HepG2 (cell line): ENCODE results near the gene RAB11FIP5. TPM values are rescaled to one million over a fixed set of nuclear protein-coding genes. Genes with fewer than 3 reads are reported as not detected.

Experiments
- ATAC-seq: fragments of 200-7000 bp; cut with Tn5 transposase; 3 replicates; pipeline ENCODE4 v1.9.1; 2020; ENCODE audit warnings: mild to moderate bottlenecking, moderate library complexity
- BruUV-seq: library from RNA; stranded (reverse); fragments of 400-500 nt; replicated peaks from 2 replicates; lab custom pipeline; 2021; lab: Mats Ljungman, UMichigan
- CTCF ChIA-PET: fragments of 300-600 bp; formaldehyde crosslinking; extraction: SDS; loops from one replicate; lab custom pipeline; 2021; ENCODE audit warnings: low total read pairs, inconsistent platforms, low intra/inter-chr PET ratio; lab: Yijun Ruan, JAX
- POLR2A ChIA-PET: fragments of 350-600 bp; sonication (Branson Sonifier 250); formaldehyde crosslinking; loops from one replicate; lab custom pipeline; 2020; ENCODE audit warnings: antibody characterized with exemption, inconsistent platforms; lab: Yijun Ruan, JAX
- DNase-seq: peaks from one replicate; pipeline ENCODE4 v3.0.0-alpha.2; 2015; ENCODE audit warnings: low spot score
- FAIRE-seq: peaks from 3 replicates; lab custom pipeline; 2011; peaks lifted over from hg19 to GRCh38; lab: Jason Lieb, UNC
- H2AFZ ChIP-seq: one replicate; pipeline ENCODE4 v1.6.1; 2011; ENCODE audit warnings: low read length, inconsistent platforms
- H3K27ac ChIP-seq: fragments of 300-600 bp; 3 replicates; pipeline ENCODE4 v1.8.0; 2011; ENCODE audit warnings: mixed run types, mild to moderate bottlenecking, mixed read lengths, low read length, inconsistent platforms; ENCODE audit not compliant: insufficient read depth; ENCODE audit errors: extremely low read length
- H3K27me3 ChIP-seq, 2 experiments: fragments of 200-600 bp in 1 of 2; 2 replicates in 1 of 2; 3 replicates in 1 of 2; pipeline versions ENCODE4 v1.6.0 to v1.8.0; 2011; ENCODE audit warnings: low read length in 2 of 2, mild to moderate bottlenecking in 2 of 2, moderate library complexity in 2 of 2, inconsistent platforms in 1 of 2; ENCODE audit not compliant: insufficient read depth in 2 of 2, control insufficient read depth in 1 of 2
- H3K36me3 ChIP-seq, 2 experiments: fragments of 200-600 bp in 1 of 2; replicated peaks in 1 of 2; 2 replicates in 1 of 2; 3 replicates in 1 of 2; pipeline versions ENCODE4 v1.5.1 to v1.8.0; 2011; ENCODE audit warnings: low read length in 2 of 2, inconsistent platforms in 1 of 2; ENCODE audit not compliant: insufficient read depth in 2 of 2, control insufficient read depth in 1 of 2
- H3K4me1 ChIP-seq: 2 replicates; pipeline ENCODE4 v1.5.1; 2012; ENCODE audit warnings: low read length, inconsistent platforms; ENCODE audit not compliant: insufficient read depth
- H3K4me2 ChIP-seq: 2 replicates; pipeline ENCODE4 v1.6.0; 2011; ENCODE audit warnings: low read depth, low read length, inconsistent platforms
- H3K4me3 ChIP-seq, 3 experiments: fragments of 200-600 bp in 1 of 3; sonication (generic), shearing (Covaris generic) in 1 of 3; replicated peaks in 1 of 3; 2 replicates each; pipeline ENCODE4 v1.5.1; 2011 to 2016; ENCODE audit warnings: low read length in 3 of 3, inconsistent platforms in 2 of 3, low read depth in 2 of 3, mild to moderate bottlenecking in 2 of 3, control low read depth in 1 of 3, mixed read lengths in 1 of 3; ENCODE audit not compliant: insufficient read depth in 1 of 3
- H3K79me2 ChIP-seq: one replicate; pipeline ENCODE4 v1.6.1; 2011; ENCODE audit warnings: low read length, inconsistent platforms; ENCODE audit not compliant: insufficient read depth
- H3K9ac ChIP-seq: 2 replicates; pipeline ENCODE4 v1.6.0; 2011; ENCODE audit warnings: mild to moderate bottlenecking, low read depth, low read length, inconsistent platforms; ENCODE audit not compliant: insufficient read depth
- H3K9me3 ChIP-seq: 2 replicates; pipeline ENCODE4 v1.5.1; 2012; ENCODE audit warnings: mild to moderate bottlenecking, low read length
- H4K20me1 ChIP-seq: 2 replicates; pipeline ENCODE4 v1.6.0; 2011; ENCODE audit warnings: inconsistent platforms, mild to moderate bottlenecking, low read length, moderate library complexity; ENCODE audit not compliant: insufficient read depth
- CEBPB ChIP-seq: IDR thresholded peaks from 2 replicates; pipeline ENCODE4 v1.6.1; 2011; ENCODE audit warnings: low read depth, low read length, improper control_type of control experiment, borderline replicate concordance
- MAFK ChIP-seq, 2 experiments: IDR thresholded peaks in 1 of 2; conservative IDR thresholded peaks in 1 of 2; 2 replicates each; pipeline ENCODE4 v1.6.1; 2011; ENCODE audit warnings: improper control_type of control experiment in 2 of 2, low read length in 2 of 2
- PHF5A ChIP-seq: IDR thresholded peaks from one replicate; pipeline ENCODE4 v1.6.1; 2018; ENCODE audit warnings: low read depth, missing genetic modification reagents; ENCODE audit not compliant: unreplicated experiment
- SIN3A ChIP-seq: IDR thresholded peaks from 2 replicates; pipeline ENCODE4 v1.6.1; 2011; ENCODE audit warnings: low read depth, mild to moderate bottlenecking, control low read depth, low read length, borderline replicate concordance
- ZBTB7A ChIP-seq: sonication (generic); formaldehyde crosslinking; IDR thresholded peaks from 2 replicates; pipeline ENCODE4 v1.8.0; 2022; ENCODE audit warnings: mild to moderate bottlenecking, missing genetic modification reagents
- ZNF501 ChIP-seq: sonication (generic); formaldehyde crosslinking; IDR thresholded peaks from 2 replicates; pipeline ENCODE4 v1.5.1; 2020; ENCODE audit warnings: mild to moderate bottlenecking, moderate library complexity, missing genetic modification reagents
- WGBS: methylation state at CpG from one replicate; pipeline ENCODE4 v1.1.6; 2017; ENCODE audit warnings: low lambda C conversion rate; 5-methylcytosine and 5-hydroxymethylcytosine counted together
- in situ Hi-C: cut with HindIII; loops from 2 replicates; pipeline ENCODE4 v1.10.0; 2017; ENCODE audit warnings: low pct_unique_long_range_greater_than_20kb; ENCODE audit not compliant: extremely low pct_ligation_motif_present
- intact Hi-C: fragments of 100-400 bp; cut with micrococcal nuclease; formaldehyde crosslinking; loops from one replicate; pipeline ENCODE4 v1.10.0; 2022; ENCODE audit not compliant: unreplicated experiment
- polyA plus RNA-seq, 8 experiments: library from polyadenylated mRNA; depleted of rRNA in 3 of 8; stranded (reverse) in 7 of 8; unstranded in 1 of 8; fragments of >200 nt; fragmentation: Illumina TruSeq in 4 of 8; extraction: Trizol in 4 of 8; gene quantifications; 2 replicates each; pipeline versions ENCODE4 v1.2.1 to v1.2.3, GENCODE V29; 2011 to 2016; ENCODE audit warnings: low read depth in 4 of 8, missing spikeins in 1 of 8, mixed read lengths in 1 of 8; ENCODE audit not compliant: insufficient read depth in 1 of 8
- total RNA-seq, 5 experiments: library from RNA; depleted of rRNA; stranded (reverse); fragments of >200 nt; fragmentation: Illumina TruSeq; extraction: Trizol; gene quantifications; 2 replicates each; pipeline ENCODE4 v1.2.3, GENCODE V29; 2016; ENCODE audit warnings: low read depth in 1 of 5
- TF ChIP-seq, protein P1 (sequence below): sonication (generic); formaldehyde crosslinking; IDR thresholded peaks from 2 replicates; pipeline ENCODE4 v1.4.0; 2020; ENCODE audit warnings: missing genetic modification reagents

Gene RAB11FIP5
- total and polyA plus RNA-seq, 2 of the 13 experiments (the other 11 are each of a cell fraction or from before 2014, with no cell fraction given): 9.4 to 22.9 TPM

DNA sequence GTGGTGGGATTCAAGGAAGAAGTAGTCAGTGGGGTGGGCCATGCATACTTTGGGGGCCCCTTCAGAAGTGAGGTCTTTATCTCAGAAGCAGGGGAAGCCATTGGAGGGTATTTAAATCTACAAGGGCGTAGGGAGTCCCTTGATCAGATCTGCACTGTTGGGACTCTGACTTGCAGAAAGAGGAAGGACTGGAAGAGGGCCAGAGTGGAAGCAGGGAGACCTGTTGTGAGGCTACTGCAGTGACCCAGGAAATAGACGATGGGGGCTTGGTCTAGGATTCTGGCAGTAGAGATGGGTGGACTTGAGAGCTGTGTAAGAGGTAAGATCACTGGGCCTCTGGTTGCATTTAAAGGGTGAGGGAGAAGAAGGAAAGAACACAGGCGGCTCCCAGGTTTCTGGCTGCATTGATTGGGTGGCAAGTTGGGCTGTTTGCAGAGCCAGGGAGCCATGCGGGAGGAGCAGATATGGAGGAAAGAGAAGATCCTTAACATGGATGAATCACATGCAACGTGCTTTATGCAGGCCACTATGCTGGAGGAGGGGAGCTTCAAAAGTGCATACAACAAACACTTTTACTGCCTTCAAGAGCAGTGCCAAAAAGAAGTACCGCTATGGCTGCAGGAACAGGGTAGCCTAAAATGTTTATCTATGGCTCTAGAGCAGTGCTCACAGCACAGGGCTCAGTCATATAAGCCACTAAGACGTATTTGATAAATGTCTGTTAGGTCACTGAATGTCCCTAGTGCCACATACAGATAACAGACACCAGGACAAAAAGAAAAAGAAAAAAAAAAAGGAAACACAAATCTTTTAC is 43.5 kb downstream of the RAB11FIP5 start:
- Histone ChIP-seq H2AFZ (no peak overlapping the region), H3K27ac (peak overlapping the region; percentile 89), H3K4me3 (peak overlapping the region; percentile 81 to 98 (median 95)), H3K27me3 (no peaks in the 10 kb centered on the region; a peak in 1 of 5 replicates), H3K79me2 (peaks cover 65% of the 10 kb centered on the region), H4K20me1 (peaks cover 9% of the 10 kb centered on the region), H3K4me2 (peak overlapping the region; percentile 99), H3K9me3 (no peaks in the 10 kb centered on the region), H3K36me3 (no peaks in the 10 kb centered on the region; a peak in 1 of 5 replicates), H3K9ac (peak overlapping the region; percentile 93), H3K4me1 (peaks cover 76% of the 10 kb centered on the region)
- intact Hi-C loops (no loop called here), in situ Hi-C loops (loop anchor here (5.0 kb wide), 1 partner anchor 77 kb away; no protein-coding TSS in a partner anchor)
- no peak for FAIRE-seq
- BruUV-seq: no TSS peak
- ATAC-seq: no peak
- CTCF ChIA-PET: no interaction called here
- POLR2A ChIA-PET: interaction anchor here (1.0 to 1.4 kb wide), 2 partner anchors 47 to 48 kb away, joined by 3 to 6 read pairs; no protein-coding TSS in a partner anchor
- WGBS: 36% methylated on average over 7 of the region's 7 CpGs
- peak; percentile 53; the same call in 1 of the 2 replicates for TF ChIP-seq SIN3A
- no peak for TF ChIP-seq ZNF501 (CRISPR knock-in tag)
- peak; percentile 32; the same call in 1 of the 2 replicates for TF ChIP-seq ZBTB7A (CRISPR knock-in tag)
- TF ChIP-seq MAFK (conservative IDR thresholded peaks at IDR 0.05 in 1 of 2, IDR thresholded peaks at IDR 0.05 in 1 of 2; ENCODE audit: low read length in 2 of 2): no peak
- no peak for DNase-seq

DNA sequence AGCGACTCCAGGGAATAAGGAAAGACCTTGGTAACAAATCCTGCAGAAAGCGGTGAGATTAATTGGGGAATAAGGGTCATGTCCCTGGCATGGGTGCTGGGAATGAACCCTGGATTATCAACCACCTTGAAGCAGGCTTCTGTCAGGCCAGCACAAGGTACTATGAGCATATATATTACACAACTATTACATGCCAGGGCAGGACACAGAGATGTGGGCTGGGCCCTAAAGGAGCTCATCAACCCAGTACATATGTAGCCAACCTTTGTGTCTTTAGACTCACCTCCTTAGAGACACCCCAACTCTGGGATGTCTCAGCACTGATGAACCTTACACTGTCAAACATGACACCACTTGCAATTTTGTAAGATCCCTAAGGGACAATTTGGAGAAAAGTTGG is 44.6 kb downstream of the RAB11FIP5 start:
- BruUV-seq: TSS peak; percentile 33
- FAIRE-seq: no peak

More for the DNA sequence above, 44.6 kb downstream of the RAB11FIP5 start:
- ChIA-PET CTCF (no interaction called here), POLR2A (interaction anchor here (1.0 to 1.2 kb wide), 3 partner anchors 24 to 36 kb away, joined by 3 to 6 read pairs (median 5); no protein-coding TSS in a partner anchor)
- intact Hi-C loops (no loop called here), in situ Hi-C loops (loop anchor here (5.0 kb wide), 1 partner anchor 76 kb away; no protein-coding TSS in a partner anchor)
- ATAC-seq (no peak), DNase-seq (no peak)
- no peak overlapping the region for H2AFZ ChIP-seq
- H4K20me1 ChIP-seq: peaks cover 9% of the 10 kb centered on the region
- H3K9ac ChIP-seq: peak overlapping the region; percentile 16; the same call in 1 of the 2 replicates
- no peak overlapping the region for H3K27ac ChIP-seq
- peaks cover 75% of the 10 kb centered on the region for H3K79me2 ChIP-seq
- WGBS: 95% methylated on average over 2 of the region's 2 CpGs
- TF ChIP-seq, protein P1, sequence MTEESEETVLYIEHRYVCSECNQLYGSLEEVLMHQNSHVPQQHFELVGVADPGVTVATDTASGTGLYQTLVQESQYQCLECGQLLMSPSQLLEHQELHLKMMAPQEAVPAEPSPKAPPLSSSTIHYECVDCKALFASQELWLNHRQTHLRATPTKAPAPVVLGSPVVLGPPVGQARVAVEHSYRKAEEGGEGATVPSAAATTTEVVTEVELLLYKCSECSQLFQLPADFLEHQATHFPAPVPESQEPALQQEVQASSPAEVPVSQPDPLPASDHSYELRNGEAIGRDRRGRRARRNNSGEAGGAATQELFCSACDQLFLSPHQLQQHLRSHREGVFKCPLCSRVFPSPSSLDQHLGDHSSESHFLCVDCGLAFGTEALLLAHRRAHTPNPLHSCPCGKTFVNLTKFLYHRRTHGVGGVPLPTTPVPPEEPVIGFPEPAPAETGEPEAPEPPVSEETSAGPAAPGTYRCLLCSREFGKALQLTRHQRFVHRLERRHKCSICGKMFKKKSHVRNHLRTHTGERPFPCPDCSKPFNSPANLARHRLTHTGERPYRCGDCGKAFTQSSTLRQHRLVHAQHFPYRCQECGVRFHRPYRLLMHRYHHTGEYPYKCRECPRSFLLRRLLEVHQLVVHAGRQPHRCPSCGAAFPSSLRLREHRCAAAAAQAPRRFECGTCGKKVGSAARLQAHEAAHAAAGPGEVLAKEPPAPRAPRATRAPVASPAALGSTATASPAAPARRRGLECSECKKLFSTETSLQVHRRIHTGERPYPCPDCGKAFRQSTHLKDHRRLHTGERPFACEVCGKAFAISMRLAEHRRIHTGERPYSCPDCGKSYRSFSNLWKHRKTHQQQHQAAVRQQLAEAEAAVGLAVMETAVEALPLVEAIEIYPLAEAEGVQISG: no peak
- TF ChIP-seq CEBPB (peak; percentile 64; the same call in 1 of the 2 replicates), ZBTB7A (CRISPR knock-in tag) (no peak), PHF5A (no peak)
- no peaks in the 10 kb centered on the region for H3K36me3 ChIP-seq
- H3K9me3 ChIP-seq: no peaks in the 10 kb centered on the region
- H3K4me1 ChIP-seq: peaks cover 76% of the 10 kb centered on the region
- peak overlapping the region; percentile 99 for H3K4me2 ChIP-seq
- peak overlapping the region in 2 of 3 experiments; percentile 6 to 9; a peak in 2 of 6 replicates for H3K4me3 ChIP-seq
- no peaks in the 10 kb centered on the region; a peak in 1 of 5 replicates for H3K27me3 ChIP-seq
